ENCODE results near the gene TAS1R2.
"Not testable (repeated sequence)": the region's sequence is repeated elsewhere in the genome, so short reads cannot be mapped to it uniquely, and the experiment has no call there.

Gene TAS1R2

DNA sequence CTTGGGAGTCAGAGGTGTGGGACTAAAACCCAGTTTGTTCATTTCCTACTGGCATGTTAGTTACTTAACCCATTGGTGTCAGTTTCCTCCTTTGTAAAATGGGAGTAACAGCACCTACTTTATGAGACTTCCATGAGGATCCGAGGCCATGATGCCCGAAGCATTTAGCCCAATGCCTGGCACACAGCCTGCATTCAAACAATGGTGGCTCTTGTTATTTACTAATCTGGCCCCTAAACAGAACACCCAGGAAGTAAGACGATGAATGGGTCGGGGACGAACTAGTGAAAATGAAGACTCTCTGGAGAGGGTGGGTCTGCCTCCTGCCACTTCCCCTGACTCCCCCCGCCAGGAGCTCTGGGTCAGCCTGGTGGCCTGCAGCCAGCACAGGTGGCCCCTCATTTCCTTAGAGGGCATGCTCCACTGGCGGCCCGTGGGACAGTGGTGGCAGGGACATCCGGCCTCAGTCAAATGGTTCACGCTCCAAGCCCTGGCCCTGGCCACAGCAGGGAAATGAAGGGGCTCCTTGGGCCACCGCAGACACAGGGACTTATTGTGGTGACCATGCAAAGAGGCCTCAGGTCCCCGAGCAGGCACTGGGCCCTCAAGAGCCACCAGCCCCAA is 9.5 kb upstream of the TAS1R2 start:
- no peak for DNase-seq (ENCODE audit: low spot score)

DNA sequence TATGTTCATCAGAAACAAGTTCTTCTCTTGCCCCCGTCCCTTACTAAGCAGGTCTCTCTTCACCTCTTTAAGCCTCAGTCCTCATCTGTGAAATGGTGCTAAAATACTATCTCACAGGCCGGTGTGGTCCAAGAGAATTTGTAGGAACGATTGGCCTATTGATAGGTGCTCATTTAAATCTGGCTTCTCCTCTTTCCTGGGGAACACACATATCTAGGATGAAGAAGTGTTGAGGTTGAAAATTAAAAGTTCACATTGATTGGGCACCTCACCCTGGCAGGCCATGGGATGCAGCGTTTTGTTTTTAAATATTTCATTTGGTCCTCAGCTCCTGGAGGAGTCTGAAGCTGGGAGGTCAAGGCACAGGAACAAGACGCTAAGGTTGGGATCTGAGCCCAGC is 8.9 kb upstream of the TAS1R2 start:
- DNase-seq (ENCODE audit: low spot score), result no peak

DNA sequence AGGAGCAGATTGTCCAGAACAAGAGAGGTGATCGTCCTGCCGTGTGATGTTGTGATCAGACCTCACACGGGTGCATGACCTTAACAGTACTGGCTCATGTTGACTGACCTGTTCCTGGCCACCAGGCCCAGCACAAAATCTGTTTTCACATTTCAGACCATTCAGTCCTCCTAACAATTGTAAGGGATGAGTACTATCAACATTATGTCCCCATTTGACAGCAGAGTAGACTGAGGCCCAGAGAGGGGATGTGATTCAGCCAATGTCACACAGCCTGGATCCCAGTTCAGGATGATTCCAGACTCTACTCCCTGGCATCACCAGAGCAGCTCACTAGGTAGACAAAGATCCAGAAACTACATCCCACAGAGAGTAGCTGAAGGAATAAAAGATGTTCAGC is 7.4 kb upstream of the TAS1R2 start:
- no peak for DNase-seq (ENCODE audit: low spot score)

DNA sequence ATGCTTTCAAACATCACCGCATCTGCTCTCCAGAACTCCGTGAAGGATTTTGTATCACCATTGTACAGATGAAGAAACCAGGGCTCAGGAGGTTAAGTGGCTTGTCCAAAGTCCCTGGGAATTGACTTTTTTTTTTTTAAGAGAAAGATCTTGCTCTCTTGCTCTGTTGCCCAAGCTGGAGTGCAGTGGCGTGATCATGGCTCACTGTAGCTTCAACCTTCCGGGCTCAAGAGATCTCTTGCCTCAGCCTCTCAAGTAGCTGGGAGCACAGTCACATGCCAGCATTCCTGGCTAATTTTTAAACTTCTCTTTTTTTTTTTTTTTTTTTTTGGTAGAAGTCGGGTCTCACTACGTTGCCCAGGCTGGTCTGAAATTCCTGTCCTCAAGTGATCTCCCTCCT is 6.9 kb upstream of the TAS1R2 start:
- no peak for DNase-seq (ENCODE audit: low spot score)

DNA sequence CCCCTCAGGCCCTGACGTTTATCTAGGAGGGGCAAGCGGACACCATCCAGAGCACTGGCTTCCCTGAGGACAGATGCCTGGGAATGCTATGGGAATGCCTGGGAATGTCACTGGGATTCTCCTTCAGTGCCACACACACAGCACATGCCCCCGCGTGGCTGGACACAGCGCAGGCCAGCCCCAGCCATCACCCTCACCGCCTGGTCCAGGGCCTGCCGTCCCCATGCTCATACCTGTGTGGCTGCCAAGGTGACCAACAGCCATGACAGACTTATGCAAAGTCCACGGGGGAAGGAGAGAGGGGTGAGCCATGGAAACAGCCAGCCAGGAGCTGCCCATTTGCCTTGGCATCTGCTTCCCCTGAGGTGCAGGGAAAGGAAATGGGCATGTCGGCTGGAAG is 5.7 kb upstream of the TAS1R2 start:
- DNase-seq (ENCODE audit: low spot score), result no peak

DNA sequence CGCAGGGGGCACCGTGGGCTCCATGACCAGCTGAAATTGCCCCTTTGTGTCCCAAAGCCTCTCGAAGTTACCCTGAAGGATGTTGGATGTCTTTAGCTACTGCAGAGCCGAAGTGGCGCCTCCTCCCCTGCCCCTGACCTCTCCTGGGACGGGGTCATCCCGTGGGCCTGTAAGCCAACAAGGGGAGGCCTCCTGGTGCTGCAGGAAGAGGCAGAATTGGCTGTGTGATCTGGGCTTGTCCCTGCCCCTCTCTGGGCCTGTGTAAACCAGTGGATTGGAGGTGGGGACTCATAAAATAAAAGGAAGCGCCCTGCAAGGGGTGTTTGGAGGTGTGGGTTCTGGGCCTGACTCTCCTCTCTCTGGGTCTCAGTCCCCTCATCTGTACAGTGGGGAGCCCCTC is 2.1 kb upstream of the TAS1R2 start:
- no peak for DNase-seq (ENCODE audit: low spot score)

DNA sequence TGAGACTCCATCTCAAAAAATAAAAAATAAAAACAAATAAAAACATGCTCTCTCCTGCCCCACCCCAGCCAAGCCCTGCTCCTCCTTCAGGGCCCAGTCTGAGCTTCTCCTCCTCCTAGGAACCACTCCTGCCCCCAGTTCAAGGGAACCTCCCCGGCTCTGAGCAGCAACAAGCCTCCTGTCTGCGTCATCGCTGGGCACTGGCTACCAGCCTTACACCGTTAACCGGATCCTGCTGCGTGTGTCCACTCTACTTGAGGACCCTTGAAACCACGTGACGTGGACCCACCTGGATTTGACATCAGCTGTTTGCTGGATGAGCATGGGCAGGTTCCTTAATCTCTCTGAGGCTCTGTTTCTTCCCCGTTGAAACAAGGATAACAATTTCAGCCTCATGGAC is 1.6 kb upstream of the TAS1R2 start:
- DNase-seq (ENCODE audit: low spot score), result no peak

DNA sequence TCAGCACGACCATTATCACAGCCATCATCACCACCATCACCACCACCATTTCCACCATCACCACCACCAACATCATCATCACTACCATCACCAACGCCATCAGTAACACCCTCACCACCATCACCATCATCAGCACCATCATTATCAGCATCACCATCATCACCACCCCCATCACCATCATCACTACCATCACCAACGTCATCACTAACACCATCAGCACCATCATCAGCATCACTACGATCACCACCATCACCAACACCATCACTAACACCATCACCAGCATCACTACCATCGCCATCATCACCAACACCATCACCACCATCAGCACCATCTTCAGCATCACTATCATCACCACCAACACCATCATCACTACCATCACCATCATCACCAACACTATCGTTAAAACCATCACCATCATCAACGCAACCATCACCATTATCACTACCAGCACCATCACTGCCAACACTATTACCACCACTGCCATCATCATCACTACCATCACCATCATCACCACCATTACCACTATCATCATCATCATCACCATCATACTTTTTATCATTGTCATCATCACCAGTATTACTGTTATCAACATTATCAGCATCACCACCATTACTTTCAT is 1.3 kb downstream of the TAS1R2 start:
- DNase-seq (ENCODE audit: low spot score), result no peak

DNA sequence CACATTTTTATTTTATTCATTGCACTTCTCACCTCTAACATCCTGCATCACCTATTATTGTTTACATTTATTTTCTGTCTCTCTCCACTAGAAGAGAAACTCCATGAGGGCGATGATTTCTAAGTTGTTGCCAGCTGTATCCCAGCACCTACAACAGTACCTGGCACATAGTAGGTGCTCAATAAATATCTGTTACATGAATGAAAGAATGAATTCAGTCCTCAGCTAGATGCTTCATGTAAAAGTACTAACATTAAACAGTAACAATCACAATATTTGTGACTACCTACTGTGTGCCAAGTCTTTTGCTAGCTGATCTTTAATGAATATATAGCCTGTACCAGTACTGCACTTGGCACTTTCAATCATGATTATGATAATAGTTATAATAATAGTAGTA is 3.0 kb downstream of the TAS1R2 start:
- no peak for DNase-seq (ENCODE audit: low spot score)

DNA sequence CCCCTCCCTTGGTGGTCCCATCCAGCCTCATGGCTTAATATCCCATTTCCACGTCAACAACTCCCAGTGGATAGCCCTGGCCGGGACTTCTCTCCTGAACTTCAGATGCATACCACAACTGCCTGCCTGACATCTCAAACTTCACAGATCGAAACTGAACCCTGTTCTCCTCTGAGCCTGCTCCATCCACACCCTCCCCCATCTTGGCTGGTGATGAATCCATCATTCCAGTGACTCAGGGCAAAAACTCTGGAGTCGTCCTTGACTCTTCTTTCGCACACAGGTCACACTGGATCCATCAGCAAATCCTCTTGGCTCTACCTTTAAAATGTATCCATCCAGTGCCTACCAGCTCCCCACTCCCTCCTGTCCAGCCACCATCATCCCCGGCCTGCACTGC is 3.9 kb downstream of the TAS1R2 start:
- DNase-seq (ENCODE audit: low spot score), result no peak

DNA sequence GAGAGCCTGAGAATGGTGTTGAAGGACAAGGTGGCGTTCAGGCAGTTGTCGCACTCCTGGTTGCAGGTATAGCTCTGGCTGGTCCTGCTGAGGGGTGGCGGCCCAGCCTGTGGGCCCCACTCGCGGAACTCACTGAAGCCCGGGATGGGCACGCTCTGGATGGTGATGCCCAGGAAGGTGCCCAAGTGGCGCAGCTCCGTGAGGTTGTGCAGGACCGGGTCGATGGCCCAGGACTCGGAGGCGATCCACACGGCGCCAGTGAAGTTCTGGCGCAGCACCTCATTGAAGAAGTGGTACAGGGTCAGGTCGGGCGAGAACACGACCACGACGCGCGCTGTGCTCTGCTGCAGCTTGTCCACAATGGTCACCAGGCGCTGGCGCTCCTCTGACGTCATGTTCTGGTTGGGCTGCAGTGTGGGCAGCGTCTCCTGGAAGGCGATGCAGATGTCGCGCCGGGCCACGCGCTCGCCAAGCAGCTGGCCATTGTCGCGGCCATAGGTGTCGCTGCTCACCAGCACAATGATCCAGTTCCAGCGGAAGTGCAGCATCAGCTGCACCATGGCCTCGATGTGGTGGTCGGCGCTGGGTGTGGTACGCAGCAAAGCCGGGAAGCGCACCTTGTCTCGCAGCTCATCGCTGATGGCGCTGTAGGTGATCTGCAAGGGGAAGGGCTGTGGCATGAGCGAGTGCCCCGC is 5.0 kb downstream of the TAS1R2 start:
- DNase-seq (ENCODE audit: low spot score), result no peak

DNA sequence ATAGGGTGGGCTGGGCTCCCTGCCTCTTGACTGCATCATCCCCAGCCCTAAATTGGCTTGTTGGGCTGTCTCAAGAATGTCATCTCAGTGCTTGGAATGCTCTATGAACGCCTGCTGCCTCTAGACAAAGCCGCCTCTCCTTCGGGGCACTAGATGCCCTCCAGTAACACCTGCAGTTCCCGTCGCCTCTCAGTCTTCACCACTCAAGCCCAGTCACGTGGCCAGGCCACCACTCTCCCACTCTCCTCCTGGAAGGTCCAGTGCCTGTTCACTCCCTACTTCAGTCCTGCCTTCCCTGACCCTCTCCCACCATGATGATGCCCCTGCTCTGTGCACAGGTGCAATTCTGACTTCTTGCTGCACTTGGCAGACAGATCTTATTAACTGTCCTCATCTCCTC is 7.0 kb downstream of the TAS1R2 start:
- DNase-seq (ENCODE audit: low spot score), result no peak

DNA sequence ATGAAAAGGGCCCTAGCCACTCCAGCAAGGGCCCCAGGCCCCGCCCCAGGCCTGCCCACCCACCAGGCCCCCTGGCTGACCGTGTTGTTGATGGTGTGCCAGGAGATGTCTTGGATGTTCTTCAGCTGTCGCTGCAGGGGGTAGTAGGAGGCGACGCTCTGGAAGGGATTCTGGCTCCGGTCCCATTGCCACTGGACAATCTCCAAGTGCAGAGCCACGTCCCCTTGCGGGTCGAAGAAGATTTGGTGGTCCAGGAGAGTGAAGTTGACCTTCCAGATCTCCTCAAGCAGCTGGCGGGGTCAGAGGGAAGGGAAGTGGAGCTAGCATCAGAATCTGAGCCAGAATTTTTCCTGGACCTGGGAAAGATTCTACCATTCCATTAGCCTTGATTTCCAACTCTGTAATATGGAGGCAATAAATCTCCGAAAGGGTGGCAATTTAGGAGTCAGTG is 10.2 kb downstream of the TAS1R2 start:
- DNase-seq (ENCODE audit: low spot score), result no peak

DNA sequence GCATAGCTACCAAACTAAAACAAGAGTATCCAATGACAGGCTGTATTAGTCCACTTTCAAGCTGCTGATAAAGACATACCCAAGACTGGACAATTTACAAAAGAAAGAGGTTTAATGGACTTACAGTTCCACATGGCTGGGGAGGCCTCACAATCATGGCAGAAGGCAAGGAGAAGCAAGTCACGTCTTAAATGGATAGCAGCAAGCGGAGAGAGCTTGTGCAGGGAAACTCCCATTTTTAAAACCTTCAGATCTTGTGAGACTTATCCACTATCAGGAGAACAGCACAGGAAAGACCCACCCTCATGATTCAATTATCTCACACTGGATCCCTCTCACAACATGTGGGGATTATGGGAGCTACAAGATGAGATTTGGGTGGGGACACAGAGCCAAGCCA is 11.7 kb downstream of the TAS1R2 start:
- DNase-seq (ENCODE audit: low spot score), result not testable (repeated sequence)

DNA sequence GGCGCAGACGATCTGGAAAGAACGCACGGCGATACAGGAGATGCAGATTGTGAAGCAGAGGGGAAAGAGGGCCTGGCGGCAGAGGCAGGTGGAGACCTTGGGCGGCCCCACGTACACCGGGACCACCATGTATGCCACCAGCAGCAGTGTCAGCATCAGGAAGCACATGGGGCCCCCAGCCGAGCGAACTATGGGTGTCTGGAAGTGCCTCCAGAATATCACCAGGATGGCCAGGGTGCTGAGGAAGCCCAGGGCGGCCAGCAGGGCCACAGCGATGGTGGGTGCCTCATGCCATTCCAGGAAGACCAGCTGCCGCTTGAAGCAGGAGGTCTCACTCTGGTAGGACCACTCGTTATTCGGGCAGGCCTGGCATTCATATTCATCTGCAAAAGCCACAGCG is 19.3 kb downstream of the TAS1R2 start:
- DNase-seq (ENCODE audit: low spot score), result no peak

DNA sequence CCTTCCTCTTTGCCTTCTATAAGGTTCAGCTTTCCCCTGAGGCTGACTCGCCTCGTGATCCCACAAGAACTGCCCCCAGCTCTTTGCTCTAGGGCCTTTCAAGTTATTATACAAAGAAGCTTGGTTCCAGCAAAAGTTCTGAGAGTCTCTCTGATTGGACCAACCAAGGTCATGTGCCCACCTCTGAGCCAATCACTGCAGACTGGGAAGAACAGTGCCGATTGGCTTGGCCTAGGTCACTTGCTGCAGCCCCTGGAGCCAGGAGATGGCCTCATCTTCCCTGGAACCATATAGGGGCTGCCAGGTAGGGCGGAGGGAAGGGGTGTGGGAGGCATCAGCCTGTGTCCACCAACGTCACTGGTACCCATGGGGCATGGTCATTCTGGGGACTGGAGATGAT is 22.8 kb downstream of the TAS1R2 start:
- no peak for DNase-seq (ENCODE audit: low spot score)

DNA sequence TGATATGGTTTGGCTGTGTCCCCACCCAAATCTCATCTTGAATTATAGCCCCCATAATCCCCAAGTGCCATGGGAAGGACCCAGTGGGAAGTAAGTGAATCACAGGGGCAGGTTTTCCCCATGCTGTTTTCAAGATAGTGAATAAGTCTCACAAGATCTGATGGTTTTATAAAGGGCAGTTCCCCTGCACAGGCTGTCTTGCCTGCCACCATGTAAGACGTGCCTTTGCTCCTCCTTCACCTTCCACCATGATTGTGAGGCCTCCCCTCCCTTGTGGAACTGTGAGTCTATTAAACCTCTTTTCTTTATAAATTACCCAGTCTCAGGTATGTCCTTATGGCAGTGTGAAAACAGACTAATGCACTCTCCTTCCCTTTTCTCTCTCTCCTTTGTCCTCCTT is 27.1 kb downstream of the TAS1R2 start:
- DNase-seq (ENCODE audit: low spot score), result not testable (repeated sequence)

DNA sequence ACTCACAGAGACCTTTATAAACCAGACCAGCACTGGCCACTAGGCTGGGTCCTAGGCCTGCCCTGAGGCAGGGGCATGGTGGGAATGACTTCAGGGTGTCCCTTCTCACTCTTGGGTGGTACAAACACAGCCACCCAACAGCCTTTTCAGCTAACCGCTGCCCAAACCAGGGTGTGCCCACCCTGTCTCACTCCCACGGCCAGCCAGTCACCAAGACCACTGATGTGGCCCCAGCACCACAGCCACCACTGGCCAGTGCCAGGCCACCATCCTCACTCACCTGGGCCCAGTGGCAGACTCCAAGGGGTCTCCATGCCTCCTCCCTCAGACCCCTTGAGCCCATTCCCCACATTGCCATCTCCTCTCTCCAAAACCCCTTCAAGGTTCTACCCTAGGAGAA is 27.8 kb downstream of the TAS1R2 start:
- DNase-seq (ENCODE audit: low spot score), result no peak

DNA sequence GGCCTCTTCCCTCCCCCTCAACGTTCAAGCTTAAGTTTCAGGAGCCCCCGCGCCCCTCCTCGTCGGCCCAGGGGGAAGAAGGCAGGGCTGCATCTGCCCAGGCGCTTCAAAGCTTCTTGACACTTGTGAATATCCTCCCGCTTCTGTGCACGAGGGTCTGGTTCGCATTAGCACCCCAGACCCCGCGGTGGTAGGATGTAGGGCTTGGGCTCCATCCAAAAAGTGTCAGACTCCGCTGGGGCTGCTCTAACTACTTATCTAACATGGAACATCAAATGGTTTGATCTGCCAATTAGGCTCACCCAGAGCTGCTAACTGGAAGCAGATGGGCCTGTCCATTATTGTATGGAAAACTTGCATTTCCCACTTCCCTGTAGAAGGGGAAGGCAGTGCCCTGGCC is 28.9 kb downstream of the TAS1R2 start:
- no peak for DNase-seq (ENCODE audit: low spot score)

DNA sequence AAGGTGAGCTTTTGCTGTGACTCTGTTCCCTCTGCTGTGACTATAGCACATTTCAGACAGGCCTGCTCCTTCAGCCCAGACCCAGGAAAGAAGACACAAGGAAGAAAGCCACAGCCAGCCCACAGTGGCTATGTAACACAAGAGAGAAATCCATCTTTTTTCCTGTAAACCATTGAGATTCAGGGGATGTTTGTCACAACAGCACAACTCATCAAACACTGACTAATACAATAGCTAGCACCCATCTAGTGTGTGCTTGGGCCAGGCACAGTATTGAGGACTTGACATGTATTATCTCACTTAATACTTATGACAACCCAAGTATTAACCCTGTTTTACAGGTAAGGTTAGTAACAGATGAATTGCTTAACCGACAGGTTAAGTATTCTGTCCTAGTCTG is 29.8 kb downstream of the TAS1R2 start:
- no peak for DNase-seq (ENCODE audit: low spot score)

DNA sequence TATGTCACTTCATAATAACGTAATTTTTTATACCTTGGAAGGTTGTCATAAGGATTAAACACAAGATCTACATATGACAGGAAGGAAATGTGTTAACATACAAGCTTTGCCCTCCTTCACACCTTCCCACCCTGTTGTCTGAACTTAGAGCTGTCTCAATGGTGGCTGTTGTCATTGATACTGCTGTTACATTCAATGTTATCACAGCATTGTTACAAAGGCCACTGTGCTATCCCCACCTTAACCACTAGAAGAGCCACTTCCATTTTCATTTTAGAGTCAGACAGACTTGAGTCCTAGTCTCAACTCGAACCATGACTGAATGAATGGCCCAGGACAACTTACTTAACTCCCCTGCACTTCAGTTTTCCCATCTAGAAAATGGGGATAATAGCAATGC is 31.2 kb downstream of the TAS1R2 start:
- DNase-seq (ENCODE audit: low spot score), result no peak

DNA sequence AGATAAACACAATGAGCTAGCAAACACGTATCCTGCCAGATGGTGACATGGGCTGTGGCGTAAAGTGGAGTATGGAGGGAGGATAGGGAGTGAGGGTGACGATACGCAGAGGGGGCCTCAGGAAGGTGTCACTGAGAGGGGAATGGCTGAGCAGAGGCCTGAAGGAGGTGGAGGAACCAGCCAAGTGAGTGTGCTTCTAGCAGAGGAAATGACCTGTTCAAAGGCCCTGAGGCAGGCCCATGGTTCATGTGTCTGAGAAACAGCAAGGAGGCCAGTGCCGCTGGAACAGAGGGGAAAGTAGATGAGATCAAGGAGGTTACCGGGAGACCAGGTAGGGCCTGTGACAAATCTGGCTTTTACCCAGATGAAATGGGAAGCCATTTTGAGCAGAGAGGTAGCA is 36.0 kb downstream of the TAS1R2 start:
- DNase-seq (ENCODE audit: low spot score), result no peak

DNA sequence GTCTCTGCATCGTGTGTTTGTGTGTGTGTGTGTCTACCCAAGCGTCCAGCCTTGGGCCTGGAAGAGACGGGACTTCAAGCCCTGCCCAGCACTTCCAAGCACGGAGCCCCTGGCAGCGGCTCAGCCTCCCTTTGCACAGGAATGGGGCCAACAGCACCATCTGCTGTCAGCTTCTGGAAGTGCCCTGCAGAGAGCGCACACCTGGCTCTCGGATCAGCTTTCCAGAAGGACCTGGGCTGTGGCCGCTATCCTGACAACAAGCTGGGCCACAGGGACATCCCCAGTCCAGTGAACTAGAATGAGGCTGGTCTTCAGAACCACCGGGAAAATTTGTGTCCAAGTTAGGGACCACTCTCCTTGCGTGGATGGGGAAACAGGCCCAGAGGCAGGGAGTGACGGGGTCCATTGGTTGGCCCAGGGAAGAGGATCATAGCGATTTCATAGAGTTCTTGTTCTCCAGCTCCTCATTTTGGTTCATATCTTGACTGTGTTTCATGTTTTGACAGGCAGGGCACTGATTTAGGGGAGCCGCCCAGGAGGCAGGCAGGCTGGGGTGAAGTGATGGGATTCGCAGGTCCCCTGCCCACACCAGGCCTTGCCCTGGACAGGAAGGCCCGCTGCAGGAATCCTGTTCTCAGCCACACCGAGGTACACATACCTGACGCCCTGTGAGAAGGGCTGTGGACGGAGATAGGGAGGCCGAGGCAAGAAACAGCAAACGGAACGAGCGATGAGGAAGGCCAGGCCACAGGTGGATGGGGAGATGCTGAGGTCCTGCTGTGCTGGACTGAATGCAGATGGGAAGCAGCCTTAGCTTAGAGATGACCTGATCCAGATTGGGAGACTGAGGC is 38.4 kb downstream of the TAS1R2 start:
- DNase-seq (ENCODE audit: low spot score), result peak; percentile 82
